Prostate gland (tissue), 2 donors: Measurements from ENCODE around the gene BCAT1.

Experiments used
- POLR2A ChIP-seq: fragments of 450-650 bp; IDR thresholded peaks from one replicate; pipeline ENCODE4 v1.6.1; 2016; ENCODE audit warnings: antibody characterized with exemption, mild to moderate bottlenecking
- POLR2AphosphoS5 ChIP-seq: sonication (generic); formaldehyde crosslinking; IDR thresholded peaks from one replicate; pipeline ENCODE4 v1.6.1; 2017; ENCODE audit warnings: antibody characterized with exemption
- TF ChIP-seq, protein P1 (sequence below), 4 experiments: fragments of 200-600 bp in 2 of 4; fragments of 450-650 bp in 2 of 4; sonication (generic) in 2 of 4; IDR thresholded peaks; 1 replicate in 3 of 4; 2 replicates in 1 of 4; pipeline ENCODE4 v1.5.1; 2016 to 2019; ENCODE audit warnings: antibody characterized with exemption in 4 of 4, mild to moderate bottlenecking in 2 of 4, moderate library complexity in 2 of 4

DNA sequence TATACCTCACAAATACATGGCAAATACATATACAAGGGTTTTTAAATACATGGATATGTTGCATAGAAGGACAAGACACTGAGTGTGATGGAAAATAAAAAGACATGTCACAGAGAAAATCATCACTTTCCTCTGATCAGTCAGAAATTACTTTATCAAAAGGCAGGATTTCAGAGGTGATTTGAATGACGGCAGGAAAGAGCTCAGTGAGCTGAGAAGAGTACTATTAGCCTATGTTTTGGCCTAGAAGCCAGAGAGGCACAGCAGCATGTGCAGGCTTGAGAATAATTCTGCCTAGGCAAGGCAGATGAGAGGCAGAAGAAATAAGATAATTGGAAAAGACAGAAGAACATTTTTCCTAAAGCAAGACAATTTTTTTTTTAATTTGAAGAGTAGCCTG is 94.9 kb downstream of the BCAT1 start:
- TF ChIP-seq, protein P1, sequence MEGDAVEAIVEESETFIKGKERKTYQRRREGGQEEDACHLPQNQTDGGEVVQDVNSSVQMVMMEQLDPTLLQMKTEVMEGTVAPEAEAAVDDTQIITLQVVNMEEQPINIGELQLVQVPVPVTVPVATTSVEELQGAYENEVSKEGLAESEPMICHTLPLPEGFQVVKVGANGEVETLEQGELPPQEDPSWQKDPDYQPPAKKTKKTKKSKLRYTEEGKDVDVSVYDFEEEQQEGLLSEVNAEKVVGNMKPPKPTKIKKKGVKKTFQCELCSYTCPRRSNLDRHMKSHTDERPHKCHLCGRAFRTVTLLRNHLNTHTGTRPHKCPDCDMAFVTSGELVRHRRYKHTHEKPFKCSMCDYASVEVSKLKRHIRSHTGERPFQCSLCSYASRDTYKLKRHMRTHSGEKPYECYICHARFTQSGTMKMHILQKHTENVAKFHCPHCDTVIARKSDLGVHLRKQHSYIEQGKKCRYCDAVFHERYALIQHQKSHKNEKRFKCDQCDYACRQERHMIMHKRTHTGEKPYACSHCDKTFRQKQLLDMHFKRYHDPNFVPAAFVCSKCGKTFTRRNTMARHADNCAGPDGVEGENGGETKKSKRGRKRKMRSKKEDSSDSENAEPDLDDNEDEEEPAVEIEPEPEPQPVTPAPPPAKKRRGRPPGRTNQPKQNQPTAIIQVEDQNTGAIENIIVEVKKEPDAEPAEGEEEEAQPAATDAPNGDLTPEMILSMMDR (IDR thresholded peaks at IDR 0.05) = no peak
- TF ChIP-seq POLR2A (no peak), POLR2AphosphoS5 (no peak)
